Diencephalon (tissue), 1 donor: ENCODE measurements around the gene SAMD7. TPM values are rescaled to one million over a fixed set of nuclear protein-coding genes. Genes with fewer than 3 reads are reported as not detected.

Experiments used
- total RNA-seq: library from RNA; depleted of rRNA; stranded (reverse); fragments of >200 nt; gene quantifications from one replicate; pipeline ENCODE4 v1.2.3, GENCODE V29; 2014

SAMD7 gene, protein sequence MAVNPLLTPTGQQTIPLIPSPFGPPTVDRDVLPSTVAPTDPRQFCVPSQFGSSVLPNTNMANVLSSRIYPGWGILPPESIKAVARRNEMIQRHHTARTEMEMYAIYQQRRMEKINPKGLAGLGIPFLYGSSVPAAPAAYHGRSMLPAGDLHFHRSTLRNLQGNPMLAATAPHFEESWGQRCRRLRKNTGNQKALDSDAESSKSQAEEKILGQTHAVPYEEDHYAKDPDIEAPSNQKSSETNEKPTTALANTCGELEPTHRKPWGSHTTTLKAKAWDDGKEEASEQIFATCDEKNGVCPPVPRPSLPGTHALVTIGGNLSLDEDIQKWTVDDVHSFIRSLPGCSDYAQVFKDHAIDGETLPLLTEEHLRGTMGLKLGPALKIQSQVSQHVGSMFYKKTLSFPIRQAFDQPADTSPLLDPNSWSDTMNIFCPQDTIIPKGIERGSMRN
- total RNA-seq = not detected

DNA sequence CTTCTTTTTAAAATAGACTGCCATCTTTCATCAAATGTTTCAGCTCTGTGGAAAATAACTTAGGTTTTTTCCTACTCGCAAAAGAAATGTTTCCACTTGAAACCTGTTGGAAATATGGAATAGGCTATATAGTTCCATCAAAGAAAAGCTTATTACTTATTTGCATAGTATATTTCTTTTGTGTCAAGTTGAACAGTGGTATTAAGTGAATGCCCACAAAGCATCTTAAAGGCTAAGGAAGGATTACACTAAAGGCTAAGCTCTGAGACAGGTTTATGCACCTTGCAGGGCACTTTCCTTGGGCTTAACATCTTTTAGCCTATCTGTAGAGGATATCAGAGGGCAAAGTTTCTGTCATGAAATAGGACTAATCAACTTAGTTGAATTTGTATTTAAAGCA, at the start of gene SAMD7:
SAMD7 (plus strand) TSS at position 301 of the 400 bp plus-strand sequence. CDS start 7,927 bp downstream, outside the sequence.

DNA sequence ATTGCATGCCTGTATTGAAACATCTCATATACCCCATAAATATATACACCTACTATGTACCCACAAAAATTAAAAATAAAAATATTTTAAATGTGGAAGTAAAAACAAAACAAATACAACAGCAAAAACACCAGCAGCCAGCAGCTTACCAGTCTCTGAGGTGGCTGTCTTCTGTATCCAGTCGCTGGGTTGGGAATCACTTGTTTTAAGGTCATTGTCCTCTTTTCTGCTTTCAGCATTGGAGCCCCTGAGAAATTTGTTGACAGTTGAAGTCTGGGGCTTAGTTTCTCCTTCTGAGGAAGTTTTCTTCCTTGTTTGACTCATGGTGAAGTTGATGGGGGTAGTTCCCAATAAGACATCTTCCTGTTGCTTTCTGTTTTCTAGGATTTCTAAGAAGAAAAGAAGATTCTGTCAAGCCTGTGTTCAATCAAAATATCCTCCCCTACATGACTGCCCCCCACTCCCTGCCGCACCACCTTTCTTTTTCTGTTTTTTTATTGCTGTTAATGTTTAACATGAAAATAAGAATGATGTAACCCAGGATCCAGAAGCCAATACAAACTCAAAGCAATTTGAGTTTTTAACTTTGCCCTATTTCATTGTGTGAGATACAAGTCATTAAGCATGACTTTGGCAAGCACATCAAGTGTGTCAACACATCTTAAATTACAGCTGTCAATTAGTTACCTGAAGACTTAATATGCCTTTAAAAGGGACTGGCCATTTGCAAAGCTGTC, 41.7 kb upstream of the SAMD7 start, which contains the start of gene LRRC31:
LRRC31 (minus strand) TSS at position 452 of the 737 bp plus-strand sequence; CDS start at position 324, 128 bp downstream.

DNA sequence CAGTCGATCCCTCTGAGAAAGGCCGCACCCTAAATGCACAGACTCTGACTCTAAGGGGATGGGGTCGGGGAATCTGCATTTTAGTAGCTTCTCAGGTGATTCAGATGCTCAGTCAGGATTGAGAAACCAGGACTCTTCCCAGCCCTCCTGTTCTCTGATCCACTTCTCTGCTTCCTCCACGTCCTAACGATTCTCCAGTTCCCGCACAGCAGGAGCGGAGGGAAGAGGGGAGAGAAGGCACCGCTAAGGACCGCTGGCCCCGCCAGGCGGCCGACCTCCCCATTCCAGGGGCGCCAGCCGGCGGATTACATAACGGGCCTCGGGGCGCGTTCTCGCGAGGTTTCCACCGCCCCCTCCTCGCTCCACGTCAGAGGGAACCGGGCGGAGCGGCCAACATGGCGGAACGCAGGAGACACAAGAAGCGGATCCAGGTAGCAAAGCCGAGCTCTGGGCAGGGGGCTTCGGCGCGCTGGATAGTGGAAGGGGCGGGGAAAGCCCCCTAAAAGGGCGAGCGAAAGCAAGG, 55.1 kb downstream of the SAMD7 start, which contains the start of gene SEC62:
SEC62 (plus strand) TSS at position 380 of the 523 bp plus-strand sequence; CDS start at position 396, 16 bp downstream.

Other genes with a start within 250 kb of the SAMD7 start
- gene MECOM, start 247.9 kb upstream of the SAMD7 start, total RNA-seq = 8.3 TPM
- 71.0 TPM for gene TERC, start 146.5 kb upstream of the SAMD7 start, total RNA-seq
- 9.2 TPM for gene ACTRT3, start 142.0 kb upstream of the SAMD7 start, total RNA-seq
- 35.8 TPM for gene MYNN, start 138.2 kb upstream of the SAMD7 start, total RNA-seq
- gene LRRIQ4, start 98.7 kb upstream of the SAMD7 start, total RNA-seq = 1.6 TPM
- 24.5 TPM for gene LRRC34, start 98.7 kb upstream of the SAMD7 start, total RNA-seq
- gene LRRC31, start 41.6 kb upstream of the SAMD7 start, total RNA-seq = not detected
- gene SEC62, start 55.2 kb downstream of the SAMD7 start, total RNA-seq = 144 TPM
- gene GPR160, start 126.4 kb downstream of the SAMD7 start, total RNA-seq = 5.3 TPM